NB4 (cell line): ENCODE results near the gene CIPC.

Experiments
- DNase-seq: peaks from one replicate; pipeline ENCODE4 v3.0.0; 2010; ENCODE audit warnings: low read depth
- H3K4me3 ChIP-seq: one replicate; pipeline ENCODE4 v1.5.1; 2011; ENCODE audit warnings: mild to moderate bottlenecking, low read depth, low read length, moderate library complexity
- CTCF ChIP-seq: IDR thresholded peaks from one replicate; pipeline ENCODE4 v1.5.1; 2012; ENCODE audit warnings: low read depth, low read length
- MYC ChIP-seq: IDR thresholded peaks from 2 replicates; pipeline ENCODE4 v1.6.1; 2011; ENCODE audit warnings: low read depth, low read length
- POLR2A ChIP-seq: IDR thresholded peaks from 2 replicates; pipeline ENCODE4 v1.6.1; 2011; ENCODE audit warnings: mild to moderate bottlenecking; ENCODE audit not compliant: insufficient read length; ENCODE audit errors: extremely low read depth
- TF ChIP-seq, protein P1 (sequence below): IDR thresholded peaks from 2 replicates; pipeline ENCODE4 v1.6.1; 2011; ENCODE audit warnings: low read depth, low read length

CIPC gene

GRCh38 chr14:77097700-77098528 is at the start of gene CIPC:
Gene CIPC (plus strand): TSS chr14:77098258. CDS start chr14:77105709, 7,451 bp downstream.
- DNase-seq, result peak; percentile 99
- TF ChIP-seq POLR2A (peak; percentile 53), CTCF (no peak), MYC (peak; percentile 62)
- TF ChIP-seq, protein P1, sequence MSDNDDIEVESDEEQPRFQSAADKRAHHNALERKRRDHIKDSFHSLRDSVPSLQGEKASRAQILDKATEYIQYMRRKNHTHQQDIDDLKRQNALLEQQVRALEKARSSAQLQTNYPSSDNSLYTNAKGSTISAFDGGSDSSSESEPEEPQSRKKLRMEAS, result peak; percentile 99
- peak within 1 kb of the TSS; percentile 90 for H3K4me3 ChIP-seq

GRCh38 chr14:77051116-77051515 is 46.9 kb upstream of the CIPC start:
- DNase-seq, result no peak
- TF ChIP-seq CTCF (no peak), MYC (no peak), POLR2A (no peak)
- TF ChIP-seq, protein P1, result no peak
- no peak overlapping the region for H3K4me3 ChIP-seq

DNA sequence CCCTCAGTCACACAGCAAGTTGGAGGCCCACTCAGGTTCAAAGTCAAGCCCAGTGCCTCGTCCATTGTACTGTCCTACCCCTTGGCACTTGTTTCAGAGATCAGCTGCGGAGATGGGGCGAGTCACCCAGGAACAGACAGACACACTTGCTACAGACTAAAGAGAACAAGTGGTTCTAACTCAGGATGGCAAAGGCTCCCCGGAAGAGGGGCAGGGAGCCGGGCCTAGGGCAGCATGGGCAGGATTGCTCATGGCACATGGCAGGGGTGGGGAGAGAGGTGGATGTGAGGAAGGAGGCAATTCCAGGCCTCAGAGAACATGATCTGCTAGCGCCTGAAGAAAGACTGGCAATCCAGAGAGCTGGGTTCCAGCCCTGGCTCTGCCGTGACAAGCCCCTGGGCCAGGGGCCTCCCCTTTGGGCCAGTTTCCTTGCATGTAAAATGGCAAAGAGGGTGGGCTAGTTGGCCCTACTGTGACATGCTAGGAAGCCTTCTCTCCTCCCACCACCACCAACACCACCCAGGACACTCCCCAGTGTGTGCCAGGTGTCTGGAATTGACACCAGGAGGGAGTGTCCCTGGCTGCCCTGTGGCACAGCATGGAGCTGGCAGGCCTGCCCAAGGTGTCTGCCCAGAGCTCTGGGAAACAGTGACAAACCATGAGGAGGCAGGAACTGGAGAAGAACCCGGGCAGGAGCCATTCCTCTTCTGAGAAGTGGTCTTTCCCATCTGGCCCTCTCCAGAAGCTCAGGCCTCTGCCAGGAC is 45.6 kb upstream of the CIPC start:
- DNase-seq, result no peak
- no peak overlapping the region for H3K4me3 ChIP-seq
- TF ChIP-seq, protein P1, result no peak
- TF ChIP-seq MYC, result no peak
- TF ChIP-seq POLR2A, result no peak
- TF ChIP-seq CTCF, result no peak

DNA sequence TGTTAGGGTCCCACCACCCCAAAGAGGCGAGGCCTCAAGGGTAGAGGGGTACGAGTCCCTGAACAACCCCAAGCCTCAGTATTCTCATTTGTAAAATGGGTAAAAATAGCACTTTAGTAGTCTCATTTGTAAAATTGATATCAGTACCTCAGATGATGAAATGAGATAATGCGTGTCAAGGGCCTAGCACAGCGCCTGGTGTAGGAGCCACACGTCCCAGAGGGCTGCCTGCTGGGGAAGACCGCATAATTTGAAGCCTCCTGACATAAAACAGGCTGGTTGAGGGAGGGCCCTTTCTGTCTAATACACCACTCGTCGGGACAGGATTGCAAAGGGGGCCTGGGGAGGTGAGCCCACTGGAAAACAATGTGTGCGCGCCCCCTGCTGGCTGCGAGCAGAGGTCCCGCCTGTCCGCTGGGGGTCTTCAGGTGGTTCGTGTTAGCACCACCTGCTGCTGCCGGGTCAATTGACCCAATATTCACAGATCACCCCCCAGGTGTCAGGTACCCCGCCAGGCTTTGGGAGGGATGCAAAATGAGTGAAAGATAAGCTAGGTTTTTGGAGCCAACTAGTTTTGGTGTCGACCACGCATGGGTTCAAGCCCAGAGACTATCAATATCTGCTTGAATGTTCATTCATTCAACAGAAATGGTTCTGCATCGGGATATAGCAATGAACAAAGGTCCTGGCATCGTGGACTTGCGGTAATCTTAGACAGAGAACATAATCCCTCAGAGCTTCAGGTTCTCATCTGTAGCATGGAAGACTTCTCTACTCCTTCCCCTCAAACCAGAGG is 44.8 kb upstream of the CIPC start:
- DNase-seq, result peak; percentile 92
- TF ChIP-seq MYC, result no peak
- TF ChIP-seq CTCF, result peak; percentile 85
- no peak overlapping the region for H3K4me3 ChIP-seq

DNA sequence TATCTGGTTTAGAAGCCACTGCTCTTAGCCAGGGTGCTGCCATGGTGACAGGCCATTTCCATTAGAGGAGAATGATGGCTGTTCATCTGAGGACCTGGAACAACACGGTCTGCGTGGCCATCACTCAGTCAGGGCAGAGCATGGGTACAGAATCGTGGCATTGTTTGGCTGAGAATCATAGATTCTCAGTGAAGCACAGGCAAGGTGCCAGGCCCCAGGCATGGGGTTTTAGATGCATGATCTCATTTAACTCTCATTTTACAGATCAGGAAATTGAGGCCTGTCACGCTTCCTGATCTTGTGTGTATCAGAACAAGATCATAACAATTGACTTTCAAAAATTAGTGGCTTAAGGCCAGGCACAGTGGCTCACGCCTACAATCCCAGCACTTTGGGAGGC is 42.8 kb upstream of the CIPC start:
- H3K4me3 ChIP-seq, result no peak overlapping the region
- no peak for DNase-seq
- no peak for TF ChIP-seq CTCF
- TF ChIP-seq POLR2A, result no peak
- TF ChIP-seq, protein P1, result no peak
